HG02970 (cell line): ENCODE data around the gene PLEKHB2.
"Not testable (repeated sequence)": the region's sequence is repeated elsewhere in the genome, so short reads cannot be mapped to it uniquely, and the experiment has no call there.

ENCODE experiments used
- ATAC-seq: cut with Tn5 transposase; IDR thresholded peaks from one replicate; pipeline ENCODE4 v1.9.1; 2021; ENCODE audit warnings: mild to moderate bottlenecking, moderate library complexity, moderate number of reproducible peaks; ENCODE audit not compliant: unreplicated experiment, low FRiP score

The PLEKHB2 gene

DNA sequence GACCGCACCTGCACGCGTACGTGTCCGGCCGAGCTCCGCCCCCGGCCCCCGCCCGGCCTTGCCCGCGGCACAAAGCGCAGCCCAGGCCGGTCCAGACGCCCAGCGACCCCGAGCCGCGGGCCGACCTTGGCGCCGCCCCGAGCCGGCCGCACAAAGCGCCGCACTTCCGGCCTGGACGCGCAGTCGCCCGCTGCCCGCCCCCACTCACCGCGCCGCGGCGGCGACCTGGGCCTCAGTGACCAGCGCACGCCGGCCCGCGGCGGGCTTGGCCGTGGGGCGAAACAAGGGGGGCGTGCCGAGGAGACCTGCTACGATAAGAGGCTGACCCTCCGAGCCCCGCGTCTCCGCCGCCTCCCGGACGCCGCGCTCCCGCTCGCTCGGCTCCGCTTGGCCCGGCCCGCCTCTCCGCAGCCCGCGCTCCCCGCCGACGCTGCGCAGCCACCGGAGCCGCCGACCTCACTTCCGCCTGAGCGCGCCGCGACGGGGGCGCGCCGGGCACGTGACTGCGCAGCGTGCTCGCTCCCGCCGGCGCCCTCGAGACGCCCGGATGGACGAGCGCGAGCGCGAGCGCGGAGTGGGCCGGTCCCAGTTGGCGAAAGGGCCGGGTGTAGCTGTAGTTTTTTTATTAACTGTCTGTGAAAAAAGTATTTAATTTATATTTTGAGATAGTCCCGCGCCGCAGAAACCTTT is 12.0 kb upstream of the PLEKHB2 start, which contains the start of gene FAM168B:
Gene FAM168B, minus strand, starts transcription at position 455 of the 690 bp plus-strand sequence. CDS start 10,814 bp downstream, outside the sequence.
- peak; percentile 94 for ATAC-seq

DNA sequence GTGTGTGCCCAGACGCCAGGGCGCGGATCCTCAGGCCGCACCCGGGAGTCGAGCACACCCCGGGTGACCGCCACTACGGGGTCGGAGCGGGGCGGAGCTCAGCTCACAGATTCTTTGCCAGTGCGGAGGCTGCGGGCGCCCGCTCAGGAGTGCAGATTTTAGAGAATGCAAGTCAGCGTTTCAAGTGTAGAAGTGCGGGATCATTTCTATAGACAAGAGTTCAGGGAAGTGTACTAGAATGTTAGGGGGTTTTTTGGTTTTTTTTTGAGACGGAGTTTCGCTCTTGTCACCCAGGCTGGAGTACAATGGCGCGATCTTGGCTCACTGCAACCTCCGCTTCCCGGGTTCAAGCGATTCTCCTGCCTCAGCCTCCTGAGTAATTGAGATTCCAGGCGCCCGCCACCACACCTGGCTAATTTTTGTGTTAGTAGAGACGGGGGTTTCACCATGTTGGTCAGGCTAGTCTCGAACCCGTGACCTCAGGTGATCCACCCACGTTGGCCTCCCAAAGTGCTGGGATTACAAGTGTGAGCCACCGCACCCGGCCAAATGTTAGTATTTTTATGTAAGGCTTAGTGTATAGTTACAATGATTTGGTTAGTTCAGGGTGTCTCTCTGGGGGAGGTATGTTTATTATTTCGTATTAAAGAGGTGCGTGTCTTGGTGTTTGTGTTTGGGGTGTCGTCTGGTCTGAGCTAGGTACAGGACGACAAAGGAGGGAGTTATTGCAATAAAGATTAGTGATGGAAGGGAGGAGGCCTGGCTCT is 11.3 kb upstream of the PLEKHB2 start:
- ATAC-seq: peak; percentile 63

DNA sequence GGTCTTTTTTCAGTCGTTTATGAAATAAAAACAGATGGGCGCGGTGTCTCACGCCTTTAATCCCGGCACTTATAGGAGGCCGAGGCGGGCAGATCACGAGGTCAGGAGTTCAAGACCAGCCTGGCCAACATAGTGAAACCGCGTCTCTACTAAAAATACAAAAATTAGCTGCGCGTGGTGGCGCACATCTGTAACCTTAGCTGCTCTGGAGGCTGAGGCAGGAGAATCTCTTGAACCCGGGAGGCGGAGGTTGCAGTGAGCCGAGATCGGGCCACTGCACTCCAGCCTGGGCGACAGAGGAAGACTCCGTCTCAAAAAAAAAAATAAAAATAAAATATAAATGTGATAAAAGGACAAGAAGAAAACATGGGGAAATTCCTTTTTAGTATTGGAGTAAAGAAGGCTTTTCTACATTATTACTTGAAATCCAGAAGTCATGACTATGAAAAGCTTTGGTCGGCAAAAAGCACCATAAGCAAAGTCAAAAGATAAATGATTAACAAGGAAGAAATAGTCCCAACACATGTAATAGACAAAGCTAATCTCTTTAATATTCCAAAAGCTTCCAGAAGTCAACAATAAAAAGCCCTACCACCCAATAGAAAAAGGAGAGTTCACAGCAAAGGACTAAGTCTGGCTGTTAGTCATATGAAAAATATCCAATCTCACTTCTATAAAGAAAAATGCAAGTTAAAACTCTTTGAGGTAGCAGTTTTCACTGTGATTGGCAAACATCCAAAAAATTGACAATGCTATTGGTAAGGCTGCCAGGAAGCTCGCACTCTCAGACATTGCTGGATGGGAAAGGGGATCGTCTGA is 10.5 kb upstream of the PLEKHB2 start:
- no peak for ATAC-seq

DNA sequence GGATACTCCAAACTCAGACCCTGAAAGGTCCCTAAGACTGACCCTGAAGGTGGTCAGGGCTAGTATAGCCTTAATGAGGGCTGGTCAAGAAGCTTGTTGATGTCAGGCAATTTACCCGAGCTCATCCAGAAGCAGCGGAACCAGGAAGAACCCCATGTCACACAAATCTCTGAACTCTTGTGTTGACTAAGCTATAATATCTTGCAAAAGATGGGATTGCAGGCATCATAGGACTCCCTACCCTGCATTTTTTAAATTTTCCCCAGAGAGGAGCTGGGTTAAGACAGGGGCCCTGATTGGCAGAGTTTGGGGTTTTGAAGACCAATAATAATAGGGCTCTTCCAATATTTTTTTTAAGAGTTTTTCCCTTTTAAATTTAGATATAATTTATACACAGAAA is 2.0 kb upstream of the PLEKHB2 start:
- ATAC-seq: no peak

DNA sequence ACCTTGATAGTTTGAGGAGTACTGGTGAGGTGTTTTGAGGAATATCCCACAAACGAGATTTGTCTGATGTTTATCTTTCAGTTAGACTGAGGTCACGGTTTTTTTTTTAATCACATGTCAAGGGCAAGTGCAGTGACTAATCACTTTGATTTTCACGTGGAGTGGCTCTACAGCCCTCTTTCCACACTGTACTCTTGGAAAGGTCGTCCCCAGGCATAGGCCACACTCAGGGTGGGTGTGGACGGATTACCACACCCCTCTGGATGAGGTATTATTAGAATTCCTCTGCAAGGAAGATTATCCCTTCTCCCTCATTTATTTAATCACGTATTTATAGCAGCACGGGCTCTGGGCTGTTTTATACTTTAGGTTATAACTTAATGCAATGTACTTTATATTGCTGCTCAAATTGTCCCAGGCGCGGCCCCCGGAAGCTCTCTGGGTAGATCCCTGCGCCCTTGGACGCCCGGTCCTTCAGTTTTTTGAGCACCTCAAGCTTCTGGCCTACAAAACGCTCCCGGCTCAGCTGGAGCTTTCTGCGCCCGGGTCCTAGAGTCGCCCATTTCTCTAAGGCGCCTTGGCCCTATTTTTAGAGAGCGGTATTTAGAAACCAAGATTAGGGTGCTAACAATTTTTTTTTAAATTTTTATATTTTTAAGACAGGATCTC is 515 bp upstream of the PLEKHB2 start:
- peak; percentile 64 for ATAC-seq

DNA sequence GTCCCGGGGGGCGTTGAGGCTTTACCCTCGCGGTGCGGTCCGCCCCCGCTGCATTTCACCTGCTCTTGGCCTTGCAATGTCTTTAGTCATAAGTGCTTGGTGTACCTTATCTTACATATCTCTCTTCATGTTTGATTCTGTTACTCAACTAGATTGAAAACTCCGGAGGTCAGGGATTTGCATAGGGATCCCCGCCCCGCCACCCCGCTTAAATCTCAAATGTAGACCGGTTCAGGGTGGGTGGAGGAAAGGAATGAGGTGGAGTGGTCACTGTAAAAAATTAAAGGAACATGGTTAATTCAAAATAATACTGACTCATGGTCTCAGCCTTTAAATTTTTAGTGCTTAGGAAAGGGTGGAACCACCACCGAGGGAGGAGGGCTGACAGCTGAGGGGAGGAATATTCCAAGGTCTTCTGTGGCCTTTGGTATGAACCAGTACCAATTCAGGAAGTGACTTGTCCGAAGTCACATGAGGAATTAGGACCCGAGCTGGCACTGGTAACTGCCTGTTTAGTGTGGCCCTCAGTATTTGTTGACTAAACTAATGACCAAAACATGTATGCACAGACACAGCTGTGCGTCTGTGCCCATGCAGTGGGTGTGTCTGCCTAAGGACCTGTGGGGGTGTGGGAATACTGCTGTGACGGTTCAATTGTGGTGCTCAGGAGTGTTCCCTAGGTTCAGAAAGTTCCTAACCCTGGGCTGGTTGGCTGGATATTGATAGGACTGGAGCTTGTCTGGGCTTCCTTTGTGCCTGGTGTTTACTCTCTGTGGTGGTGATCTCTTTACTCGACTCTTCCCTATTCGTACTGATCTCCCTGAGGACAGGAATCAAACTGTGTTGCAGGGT is 1.0 kb downstream of the PLEKHB2 start:
- peak; percentile 28 for ATAC-seq

DNA sequence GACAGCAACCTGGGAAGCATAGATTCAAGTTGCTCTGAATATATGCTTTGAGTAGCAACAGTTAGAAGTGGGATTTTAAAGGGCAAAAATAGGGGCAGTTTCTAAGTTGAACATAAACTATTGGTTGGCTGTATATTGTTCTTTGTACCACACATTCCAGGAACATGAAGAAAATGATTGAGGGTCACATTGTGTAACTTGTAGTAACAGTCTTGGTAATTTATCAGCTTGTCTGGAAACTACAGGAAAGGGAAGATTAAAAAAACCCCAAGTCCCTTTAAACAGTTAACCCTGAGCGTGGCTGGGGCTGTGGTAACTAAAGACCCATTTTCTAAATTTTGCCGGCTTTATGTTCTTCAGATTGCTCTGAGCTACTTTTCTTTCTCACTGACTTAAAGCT is 7.4 kb downstream of the PLEKHB2 start:
- ATAC-seq: no peak

DNA sequence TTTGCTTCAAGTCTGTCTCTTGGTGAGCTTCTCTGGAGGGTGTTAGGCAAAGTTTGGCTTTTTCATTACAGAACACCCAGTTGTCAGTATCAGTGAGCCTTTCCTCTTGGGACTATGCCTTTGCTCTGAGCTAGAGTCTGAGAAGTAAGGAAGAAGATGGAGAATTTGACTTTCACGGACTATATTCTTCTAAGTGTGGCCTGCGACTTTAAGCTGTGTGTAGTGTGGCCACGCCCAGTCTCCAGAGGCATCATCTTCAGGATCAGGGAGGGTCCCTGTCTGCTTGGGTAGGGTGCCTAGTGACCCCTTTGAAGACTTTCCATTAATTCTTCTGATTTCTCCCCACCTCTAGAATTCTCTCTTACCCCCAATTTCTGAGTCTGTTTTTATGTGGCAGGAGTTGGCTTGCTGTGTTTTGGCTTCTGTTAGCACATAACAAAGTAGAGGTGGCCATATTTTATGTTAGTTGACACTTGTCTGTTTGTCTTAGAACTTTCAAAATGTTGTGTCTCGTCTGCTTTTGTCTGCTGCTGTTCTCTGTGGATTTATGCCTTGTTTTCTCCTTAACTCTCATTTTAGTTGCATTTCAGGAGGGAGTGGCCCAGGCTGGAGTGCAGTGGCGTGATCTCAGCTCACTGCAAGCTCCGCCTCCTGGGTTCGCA is 8.6 kb downstream of the PLEKHB2 start:
- ATAC-seq: no peak

DNA sequence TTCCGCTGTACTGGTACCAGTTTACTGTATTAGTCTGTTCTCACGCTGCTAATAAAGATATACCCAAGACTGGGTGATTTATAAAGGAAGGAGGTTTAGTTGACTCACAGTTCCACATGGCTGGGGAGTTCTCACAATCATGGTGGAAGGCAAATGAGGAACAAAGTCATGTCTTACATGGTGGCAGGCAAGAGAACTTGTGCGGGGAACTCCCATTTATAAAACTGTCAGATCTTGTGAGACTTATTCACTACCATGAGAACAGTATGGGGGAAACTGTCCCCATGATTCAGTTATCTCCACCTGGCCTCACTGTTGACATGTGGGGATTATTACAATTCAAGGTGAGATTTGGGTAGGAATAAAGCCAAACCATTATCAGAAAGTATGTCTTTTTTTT is 9.8 kb downstream of the PLEKHB2 start:
- not testable (repeated sequence) for ATAC-seq

DNA sequence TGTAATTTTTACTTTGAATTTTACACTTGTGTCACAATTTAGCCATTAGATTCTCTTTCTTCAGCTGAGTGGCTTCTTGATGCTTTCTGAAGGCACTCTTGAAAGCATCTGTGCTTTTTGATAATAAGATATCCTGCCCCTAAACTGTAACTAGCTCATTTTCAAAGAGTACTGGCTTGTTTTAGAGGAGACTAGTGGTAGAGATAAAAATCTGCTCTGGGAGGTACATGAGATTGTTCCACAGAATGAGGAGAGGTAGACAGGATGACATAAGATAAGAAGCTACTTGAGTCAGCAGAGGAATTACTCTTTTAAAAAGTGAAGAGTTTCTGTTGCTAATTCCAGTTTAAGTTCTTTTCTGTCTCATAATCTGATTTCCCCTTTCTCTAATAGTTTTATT is 10.6 kb downstream of the PLEKHB2 start:
- no peak for ATAC-seq

DNA sequence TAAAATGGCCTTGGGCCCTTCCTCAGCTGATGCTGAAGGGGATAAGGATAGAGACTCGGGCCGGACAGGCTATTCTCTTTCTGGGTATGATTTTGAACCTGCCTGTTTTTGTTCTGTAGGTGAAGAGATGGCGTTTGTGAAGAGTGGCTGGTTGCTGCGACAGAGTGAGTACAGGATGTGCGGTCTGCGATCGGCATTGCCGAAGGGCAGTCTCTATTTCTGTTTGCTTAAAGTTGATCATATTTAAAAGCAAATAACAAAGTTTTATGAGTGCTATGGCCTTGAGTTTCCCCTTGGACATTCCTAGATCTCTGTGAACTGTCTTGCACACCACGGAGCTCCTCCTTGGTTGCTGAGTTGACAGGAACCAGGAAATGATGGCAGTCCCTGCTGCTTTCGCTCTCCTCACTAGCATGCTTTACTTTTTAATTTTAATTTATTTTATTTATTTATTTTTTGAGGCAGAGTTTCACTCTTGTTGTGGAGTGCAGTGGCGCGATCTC is 15.7 kb downstream of the PLEKHB2 start:
- ATAC-seq: no peak

DNA sequence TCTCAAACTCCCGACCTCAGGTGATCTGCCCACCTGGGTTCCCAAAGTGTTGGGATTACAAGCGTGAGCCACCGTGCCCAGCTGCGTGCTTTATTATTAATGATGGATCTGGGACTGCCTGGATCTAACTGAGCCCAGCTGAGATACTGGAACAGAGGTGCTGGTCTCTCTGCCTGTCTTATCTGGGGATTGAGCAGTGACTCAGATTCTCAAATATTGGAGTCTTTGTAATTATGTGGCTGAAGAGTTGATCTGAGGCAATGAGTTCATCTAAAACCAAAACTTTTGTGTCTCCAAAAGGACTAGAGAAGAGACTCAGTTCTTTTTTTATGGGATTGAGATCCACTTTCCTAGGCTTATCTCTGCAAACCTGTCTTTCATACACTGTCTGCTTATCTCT is 16.3 kb downstream of the PLEKHB2 start:
- ATAC-seq: no peak

DNA sequence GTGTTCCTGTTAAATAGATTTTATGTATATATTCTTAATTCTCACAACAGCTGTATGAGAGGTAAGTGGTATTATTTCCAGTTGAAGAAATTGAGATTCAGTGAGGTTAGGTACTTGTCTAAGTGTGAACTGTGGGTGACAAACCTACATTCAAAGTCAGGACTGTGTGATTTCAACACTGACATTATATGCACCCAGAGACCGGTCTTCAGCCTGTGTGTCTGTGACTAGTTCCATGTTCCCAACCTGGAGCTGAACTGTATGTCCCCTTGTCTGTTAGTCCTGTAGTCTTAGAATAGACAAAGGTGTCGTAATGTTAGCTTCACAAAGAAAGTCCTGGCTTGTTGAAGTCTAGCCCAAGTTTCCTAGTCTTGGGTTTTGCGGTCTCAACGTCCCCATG is 17.4 kb downstream of the PLEKHB2 start:
- no peak for ATAC-seq

DNA sequence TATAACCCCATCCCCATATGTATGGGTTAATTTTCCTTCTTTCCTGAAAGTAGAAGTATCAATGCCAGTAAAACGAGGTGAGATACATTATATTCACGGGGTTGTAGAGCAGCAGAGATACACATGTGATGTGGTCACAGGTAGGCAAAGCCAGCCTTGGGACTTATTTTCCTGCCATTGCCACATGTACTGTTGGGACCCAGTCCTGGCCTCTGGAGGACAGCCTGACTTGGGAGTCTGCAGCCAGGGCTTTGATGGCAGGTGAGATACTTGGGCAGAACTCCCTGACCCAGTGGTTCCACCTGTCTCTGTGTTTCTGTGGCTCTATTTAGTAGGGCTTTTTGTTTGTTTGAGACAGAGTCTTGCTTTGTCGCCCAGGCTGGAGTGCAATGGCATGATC is 18.1 kb downstream of the PLEKHB2 start:
- no peak for ATAC-seq

DNA sequence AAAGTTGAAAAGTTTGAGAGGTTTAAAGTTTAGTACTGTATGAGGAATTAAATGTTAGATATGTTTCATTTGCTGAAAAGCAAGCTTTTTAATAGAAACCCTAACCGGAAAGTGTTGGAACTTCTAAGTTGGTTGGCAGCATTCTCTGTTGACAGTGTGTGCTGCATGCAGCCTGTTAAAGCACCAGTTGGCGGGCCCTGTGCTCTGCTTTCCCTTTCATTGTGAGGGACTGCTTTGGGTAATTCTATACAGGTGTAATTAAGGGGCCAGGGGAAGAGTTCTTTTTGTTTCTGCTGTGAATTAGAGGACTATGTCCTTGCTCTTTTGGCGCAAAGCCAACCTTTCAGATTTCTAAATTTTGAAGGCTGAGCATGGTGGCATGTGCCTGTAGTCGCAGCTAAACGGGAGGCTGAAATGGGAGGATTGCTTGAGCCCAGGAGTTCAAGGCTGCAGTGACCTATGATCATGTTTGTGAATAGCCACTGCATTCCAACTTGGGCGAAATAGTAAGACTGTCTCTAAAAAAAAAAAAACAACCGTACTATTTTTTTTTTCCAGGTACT is 20.1 kb downstream of the PLEKHB2 start:
- ATAC-seq: no peak

DNA sequence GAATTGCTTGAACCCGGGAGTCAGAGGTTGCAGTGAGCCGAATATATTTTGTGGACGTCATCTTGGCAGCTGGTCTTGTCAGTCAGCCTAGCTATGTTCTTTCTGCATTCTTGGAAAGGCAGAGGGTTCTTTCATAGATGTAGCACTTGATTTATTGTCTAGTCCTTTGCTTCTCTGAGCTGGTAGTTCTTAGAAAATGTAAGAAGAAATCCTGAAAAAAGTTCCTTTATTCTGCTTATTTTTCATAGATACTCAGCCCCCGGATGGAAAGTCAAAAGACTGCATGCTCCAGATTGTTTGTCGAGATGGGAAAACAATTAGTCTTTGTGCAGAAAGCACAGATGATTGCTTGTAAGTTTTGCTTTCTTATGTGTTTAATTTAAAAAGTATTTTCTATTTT is 21.3 kb downstream of the PLEKHB2 start:
- ATAC-seq: no peak

DNA sequence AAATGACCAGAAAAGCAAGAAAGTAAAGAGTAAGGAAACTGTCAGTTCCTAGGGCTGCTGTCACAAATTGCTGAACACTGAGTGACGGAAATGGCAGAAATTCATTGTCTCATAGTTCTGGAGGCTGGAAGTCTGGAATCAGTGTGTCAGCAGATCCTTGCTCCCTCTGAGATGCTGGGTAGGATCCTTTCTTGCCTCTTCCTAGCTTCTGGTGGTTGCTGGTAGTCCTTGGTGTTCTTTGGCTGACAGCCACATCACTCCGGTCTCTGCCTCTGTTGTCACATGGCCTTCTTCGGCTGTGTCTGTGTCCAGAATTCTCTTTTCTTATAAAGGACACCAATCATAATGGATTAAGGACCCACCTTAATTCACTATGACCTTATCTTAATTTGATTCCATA is 21.9 kb downstream of the PLEKHB2 start:
- ATAC-seq: no peak

DNA sequence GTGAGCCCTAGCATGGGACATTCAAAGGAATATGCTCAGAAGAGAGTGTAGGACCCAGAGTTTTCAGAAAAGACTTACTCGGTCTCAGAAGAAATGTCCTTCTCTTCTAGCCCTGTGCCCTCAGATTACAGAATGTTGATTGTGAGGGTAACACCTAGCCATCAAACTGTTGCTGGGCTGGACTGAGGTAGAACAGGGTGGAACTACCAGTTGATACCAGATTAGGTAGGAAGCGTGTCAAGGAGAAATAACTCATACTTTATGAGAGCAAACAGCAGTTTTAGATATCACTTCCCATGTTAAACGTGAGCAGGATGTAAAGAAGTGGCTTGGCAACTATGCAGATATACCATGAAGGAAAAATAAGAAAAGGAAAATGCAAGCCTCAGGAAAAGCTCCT is 22.8 kb downstream of the PLEKHB2 start:
- ATAC-seq: no peak

DNA sequence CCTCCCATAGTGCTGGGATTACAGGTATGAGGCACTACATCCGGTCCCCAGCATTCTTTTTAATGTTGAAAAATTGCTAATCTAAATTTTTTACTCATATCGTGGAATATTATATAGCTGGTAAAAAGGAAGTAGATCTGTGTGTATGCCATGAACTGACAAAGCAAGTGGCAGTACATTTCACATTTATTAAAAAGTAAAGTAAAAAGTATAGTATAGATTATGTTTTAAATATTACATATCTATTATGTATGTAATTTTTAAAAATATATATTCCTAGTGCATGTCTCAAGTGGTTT is 25.1 kb downstream of the PLEKHB2 start:
- no peak for ATAC-seq
